GM21390 (cell line): ENCODE measurements around the gene CHDH.
A peak's percentile ranks its signal among the peaks of the same experiment; 100 is the strongest.

Source experiments
- ATAC-seq: cut with Tn5 transposase; IDR thresholded peaks from one replicate; pipeline ENCODE4 v1.9.1; 2021; ENCODE audit not compliant: unreplicated experiment

Gene CHDH

DNA sequence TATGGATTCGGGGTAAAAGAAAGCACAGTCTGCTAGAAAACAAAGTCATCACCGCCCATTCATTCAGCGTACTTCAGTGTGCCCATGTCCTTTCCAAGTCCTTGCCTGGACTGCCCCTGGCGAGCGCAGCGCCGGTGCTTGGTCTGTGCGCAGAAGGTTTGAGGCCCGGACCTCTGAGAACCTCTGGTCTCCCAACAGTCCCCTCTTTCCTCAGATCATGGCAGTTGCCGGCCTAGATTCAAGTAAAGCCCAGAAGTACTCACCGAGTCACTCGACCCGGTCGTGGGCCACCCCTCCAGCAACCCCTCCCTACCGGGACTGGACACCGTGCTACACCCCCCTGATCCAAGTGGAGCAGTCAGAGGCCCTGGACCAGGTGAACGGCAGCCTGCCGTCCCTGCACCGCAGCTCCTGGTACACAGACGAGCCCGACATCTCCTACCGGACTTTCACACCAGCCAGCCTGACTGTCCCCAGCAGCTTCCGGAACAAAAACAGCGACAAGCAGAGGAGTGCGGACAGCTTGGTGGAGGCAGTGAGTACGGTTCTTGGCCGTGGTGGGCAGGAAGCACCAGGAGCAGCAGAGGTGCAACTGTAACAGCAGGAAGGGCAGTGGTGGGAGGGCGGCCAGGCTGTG is 36.3 kb downstream of the CHDH start:
- no peak for ATAC-seq

DNA sequence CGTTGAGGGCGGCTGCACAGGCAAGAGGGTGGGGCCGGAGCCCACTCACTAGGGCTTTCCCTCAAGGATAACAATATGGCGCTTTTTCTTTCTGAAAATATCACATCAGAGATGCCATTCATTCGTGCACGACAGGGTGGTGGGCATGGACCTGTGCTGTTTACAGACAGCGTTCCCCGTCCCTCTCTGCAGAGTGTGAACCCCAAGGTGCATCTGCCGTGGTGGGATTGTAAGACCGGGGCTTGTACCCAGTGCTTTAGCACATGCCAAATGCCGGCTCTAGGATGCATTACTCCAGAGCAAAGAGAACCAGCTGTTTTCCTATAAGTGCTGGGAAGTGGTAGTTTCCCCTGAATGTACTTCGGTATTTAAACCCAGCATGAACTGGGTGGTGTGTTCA is 37.0 kb downstream of the CHDH start:
- no peak for ATAC-seq

DNA sequence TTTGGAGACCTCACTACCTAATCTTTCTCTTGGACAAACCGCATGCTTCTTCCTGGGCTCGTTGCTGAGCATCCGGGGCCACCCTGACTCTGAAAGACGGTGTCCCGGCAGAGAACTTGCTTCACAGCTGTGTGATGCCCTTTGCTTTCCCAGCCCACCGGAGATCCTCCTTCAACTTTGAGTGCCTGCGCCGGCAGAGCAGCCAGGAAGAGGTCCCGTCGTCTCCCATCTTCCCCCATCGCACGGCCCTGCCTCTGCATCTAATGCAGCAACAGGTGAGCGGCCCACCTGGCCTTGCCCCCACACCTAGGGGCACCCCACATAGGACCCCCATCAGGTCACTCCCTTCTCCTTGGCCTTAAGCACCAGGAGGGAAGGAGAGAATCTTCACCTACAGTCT is 37.7 kb downstream of the CHDH start:
- no peak for ATAC-seq

DNA sequence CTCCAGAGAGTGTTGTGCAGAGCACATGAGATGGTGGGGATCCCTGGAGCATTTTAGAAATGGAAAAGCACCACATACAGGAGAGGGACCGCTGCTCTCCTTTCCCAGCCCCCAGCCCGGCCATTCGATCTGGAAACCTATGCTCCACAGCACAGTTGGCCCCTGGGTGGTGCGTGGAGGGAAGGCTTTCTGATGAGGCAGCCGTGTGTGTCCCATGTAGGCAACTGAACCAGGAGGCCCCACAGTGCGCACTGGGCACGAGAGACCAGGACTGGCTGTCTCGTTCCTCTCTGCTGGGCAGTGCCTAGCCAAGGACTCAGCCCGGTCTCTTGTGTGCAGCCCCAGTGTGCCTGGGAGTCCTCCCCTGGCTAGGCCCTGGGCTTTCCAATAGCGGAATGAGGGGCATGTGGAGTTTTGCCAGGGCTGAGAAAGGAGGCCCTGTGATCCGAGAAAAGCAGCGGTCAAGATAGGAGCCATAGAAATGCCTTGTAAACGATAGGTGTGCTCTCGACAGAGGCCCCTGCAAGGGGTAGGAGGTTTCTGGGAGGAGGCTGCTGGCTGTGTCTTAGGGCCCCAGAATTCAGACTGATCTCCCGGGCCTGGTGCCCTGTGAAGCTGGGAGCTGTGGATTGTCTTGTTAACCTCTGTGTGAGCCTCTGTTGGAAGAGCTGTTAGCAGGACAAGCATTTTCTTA is 39.0 kb downstream of the CHDH start:
- no peak for ATAC-seq

DNA sequence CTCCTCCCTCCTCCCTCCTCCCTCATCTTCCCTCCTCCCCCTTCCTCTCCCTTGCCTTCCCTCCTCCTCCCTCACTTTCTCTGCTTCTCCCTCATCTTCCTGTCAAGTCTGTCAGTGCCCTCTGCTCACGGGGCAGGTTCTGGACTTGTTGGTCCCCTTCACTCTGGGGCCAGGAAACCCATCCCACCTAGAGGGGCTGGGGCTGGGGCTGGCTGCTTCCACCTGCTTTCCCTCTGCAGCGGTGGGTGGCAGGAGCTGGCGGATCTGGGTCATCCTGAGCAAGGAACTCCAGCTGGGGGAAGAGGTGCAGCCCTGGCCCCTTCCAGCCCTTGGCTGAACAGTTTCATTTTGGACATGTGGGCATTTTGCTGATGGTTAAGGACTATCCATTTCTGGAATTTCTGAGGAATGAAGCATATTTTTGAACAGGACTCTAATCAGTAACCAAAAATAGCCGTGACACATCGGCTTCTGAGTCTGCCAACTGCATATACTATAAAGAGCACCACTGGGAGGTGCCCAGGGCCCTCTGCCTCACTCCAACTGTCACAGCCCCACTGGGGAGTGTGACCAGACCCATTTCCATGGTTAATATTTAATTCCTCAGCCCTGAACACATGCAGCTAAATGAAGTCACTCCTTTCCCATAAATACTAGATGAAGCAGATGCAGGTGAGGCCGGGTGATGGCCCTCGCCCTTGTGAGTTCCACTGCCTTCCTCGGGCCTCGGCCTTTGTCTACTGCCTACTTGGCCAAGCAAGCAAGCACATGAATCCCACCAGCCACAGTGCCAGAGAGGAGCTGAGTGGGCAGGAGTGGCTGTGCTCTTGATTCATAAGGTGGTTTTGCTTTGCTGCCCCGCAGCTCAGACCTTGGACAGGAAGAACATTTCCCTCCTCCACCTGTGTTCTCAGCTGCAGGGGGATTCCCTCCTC is 39.8 kb downstream of the CHDH start:
- ATAC-seq, result no peak

DNA sequence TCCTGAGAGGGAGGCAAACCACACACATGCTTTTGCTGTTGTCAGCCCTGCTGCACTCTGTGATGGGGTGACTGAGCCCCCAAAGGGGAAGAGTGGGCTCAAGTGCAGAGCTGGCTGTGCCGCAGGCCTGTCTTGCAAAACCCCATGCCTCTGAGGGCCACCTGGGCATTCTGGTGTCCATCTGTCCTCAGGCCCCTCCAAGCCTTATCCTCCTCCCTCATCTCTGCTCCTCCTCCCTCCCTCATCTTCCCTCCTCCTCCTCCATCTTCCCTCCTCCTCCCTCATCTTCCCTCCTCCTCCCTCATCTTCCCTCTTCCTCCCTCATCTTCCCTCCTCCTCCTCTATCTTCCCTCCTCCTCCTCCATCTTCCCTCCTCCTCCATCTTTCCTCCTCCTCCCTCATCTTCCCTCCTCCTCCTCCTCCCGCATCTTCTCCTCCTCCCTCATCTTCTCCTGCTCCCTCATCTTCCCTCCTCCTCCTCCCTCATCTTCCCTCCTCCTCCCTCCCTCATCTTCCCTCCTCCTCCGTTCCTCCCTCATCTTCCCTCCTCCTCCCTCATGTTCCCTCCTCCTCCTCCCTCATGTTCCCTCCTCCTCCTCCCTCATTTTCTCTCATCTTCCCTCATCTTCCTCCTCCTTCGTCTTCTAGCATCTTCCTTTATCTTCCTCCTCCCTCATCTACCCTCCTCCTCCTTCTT is 40.6 kb downstream of the CHDH start:
- ATAC-seq, result no peak

DNA sequence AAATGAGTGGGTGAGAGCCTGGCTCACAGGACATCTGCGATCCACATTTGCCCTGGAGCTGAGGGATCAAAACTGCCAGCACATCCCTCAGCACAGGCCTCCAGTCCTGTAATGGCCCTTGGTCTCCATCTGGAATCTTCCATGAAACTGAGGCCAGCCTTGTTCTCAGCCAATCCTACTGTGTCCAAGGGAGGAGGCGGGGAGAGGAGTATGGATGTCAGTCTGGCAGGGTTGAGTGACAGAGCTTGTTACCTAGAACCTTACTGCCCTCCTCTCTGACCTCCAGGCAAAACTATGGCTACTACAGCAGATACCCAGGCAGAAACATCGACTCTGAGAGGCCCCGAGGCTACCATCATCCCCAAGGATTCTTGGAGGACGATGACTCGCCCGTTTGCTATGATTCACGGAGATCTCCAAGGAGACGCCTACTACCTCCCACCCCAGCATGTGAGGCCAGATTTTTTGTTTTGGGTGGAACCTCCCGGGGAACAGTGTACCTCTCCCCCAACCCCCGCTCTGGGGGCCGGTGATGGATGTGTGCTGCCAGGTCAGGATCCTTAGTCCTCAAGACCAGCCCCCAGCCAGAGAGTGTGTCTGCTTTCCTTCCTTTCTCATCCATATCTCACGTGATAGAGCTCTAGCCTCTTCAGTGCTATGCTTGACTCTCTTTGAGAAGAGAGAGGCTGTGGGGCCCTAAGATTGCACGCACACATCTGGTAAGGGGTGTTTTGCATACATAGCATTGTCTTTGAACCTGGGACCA is 41.3 kb downstream of the CHDH start:
- ATAC-seq, result peak; percentile 71

DNA sequence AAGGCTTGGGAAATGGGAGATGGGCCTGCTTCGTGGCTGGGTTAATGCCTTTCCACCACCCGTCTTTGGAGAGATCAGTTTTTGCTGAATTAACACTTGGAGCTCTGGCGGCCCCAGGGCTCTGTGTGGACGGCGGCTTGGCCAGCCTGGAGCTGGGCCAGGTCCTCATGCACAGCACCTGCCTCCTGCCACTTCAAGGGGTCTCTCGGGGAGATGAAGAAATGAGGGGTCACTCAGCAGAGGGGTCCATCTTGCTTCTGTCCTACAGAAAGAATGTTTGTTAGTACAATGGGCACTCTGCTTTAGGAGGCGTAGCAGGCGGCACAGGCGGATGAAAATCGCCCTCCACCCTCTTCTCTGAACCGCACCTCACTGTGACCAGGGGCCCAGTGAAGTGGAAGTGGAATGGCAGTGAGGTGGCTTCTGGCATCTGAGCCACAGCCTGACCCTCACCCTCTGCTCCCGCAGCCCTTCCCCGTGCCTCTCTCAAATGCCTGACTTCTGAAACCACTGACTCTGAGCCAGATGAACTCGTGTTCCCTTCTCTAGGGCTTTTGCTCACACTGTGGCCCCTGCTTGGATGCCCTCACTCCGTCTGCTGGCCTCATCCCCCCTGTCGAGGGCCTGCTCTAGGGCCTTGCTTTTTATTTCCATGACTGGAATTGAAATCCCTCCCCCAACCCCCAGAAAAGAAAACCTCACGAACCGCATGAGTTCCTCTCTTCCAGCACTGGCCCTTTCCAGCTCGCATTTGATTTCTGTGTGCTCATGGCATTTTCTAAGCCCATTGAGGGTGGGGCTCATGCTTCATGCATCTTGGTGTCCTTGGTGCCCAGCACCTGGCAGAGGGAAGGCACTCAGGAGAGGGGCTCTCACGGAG is 42.2 kb downstream of the CHDH start:
- no peak for ATAC-seq

DNA sequence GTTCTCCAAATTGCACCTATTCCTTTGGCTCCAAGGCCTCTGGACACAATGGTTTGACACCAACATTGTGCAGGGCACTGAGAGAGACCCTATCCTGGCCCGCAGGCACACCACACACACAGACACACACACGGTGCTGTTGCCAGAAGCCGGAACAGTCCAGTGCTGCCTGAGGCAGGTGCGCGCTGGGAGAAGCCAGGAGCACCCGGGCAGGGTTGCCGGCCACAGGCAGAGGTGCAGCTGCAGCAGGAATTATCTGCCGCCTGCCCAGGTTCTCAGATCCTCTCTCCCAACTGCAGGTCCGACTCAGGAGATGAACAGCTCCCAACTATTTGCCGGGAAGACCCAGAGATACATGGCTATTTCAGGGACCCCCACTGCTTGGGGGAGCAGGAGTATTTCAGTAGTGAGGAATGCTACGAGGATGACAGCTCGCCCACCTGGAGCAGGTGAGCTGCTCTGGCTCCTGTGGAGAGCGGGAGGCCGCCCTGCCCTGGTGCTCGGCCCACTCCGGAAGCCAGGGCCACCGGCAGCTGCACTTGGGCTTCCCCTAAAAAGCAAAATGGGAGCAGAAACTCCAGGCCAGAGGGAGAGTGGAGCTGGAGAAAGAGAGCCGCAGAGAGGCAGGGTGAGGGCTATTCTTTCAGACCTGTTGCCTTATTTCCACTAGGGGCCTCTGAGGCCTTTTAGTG is 42.9 kb downstream of the CHDH start:
- no peak for ATAC-seq

DNA sequence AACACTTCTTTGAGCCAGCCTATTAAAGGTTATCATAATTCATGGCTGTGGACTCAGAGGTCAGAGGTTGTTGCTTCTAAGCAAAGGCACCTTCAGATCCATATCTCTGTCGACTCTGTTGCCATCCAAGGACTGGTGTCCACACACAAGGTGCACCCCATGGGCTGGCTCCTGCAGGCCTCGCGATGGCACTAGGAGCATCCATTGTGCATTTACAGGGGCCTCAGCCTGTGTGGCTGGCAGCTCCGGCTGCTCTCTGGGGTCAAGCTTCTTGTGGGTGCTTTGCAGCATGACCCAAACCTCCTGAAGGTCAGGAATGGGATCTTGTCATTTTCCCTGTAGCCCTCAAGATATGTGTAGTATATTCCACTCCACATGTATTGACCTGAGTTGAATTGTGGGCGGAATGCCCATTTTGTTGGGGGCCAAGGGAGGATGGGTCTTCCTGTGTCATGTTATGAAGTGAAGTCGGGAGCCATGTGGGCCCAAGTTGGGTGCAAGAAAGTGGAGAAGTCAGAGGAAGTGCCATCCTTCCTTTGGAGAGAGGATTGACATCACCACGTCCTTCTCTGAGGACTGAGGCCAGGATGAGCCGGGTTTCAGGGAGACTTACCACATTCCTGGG is 43.9 kb downstream of the CHDH start:
- no peak for ATAC-seq

DNA sequence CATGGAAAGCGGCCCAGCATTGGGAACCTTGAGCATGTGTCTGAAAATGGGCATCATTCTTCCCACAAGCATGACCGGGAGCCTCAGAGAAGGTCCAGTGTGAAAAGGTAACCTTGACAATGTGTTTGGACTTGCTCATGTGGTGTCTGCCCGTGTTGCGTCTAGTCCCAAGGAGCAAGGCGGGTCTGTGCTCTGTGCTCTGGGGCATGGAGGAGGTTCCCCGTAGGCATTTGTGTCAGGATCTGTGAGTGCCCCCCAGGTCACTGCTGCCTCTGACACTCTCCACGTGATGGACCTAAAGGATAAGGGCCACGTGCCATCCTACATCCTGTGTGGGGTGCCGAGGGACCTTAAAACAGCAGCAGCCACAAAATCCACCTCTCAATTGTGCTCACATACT is 44.9 kb downstream of the CHDH start:
- ATAC-seq, result no peak

DNA sequence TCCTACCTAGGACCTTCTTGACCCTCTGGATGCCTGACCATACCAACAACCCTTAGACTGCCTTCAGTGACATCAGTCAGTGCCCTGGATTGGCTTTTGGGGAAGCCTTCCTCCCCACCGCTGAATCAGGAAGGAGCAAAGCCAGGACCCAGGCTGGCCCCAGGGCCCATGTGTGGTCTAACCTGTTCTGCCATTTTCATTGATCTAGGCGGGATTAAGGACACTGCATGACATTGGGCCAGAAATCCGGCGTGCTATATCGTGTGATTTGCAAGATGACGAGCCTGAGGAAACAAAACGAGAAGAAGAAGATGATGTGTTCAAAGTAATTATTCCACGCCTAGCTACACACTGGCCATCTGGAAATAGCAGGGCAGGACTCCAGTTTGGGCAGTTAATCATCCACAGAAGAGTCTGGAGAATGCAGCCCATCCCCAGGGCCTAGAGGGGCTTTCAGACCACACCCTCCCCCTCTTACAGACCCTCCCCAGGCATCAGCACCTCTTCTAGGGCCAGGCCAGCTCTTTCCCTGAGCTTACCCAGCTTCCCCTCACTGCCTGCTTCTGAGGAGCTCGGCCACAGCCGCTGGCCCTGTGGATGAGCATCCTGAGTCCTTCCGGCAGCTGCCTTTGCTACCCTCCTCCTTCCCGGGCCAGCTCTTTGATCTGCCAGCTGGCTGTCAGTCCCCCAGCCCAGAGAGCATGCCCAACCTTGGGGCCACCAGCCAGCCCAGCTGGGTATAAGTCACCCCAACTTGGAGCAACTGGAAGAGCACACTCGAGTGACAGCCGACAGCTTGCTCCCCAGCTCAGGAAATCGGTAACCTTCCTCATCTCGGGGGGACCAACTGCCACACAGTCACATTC is 45.9 kb downstream of the CHDH start:
- ATAC-seq, result no peak

DNA sequence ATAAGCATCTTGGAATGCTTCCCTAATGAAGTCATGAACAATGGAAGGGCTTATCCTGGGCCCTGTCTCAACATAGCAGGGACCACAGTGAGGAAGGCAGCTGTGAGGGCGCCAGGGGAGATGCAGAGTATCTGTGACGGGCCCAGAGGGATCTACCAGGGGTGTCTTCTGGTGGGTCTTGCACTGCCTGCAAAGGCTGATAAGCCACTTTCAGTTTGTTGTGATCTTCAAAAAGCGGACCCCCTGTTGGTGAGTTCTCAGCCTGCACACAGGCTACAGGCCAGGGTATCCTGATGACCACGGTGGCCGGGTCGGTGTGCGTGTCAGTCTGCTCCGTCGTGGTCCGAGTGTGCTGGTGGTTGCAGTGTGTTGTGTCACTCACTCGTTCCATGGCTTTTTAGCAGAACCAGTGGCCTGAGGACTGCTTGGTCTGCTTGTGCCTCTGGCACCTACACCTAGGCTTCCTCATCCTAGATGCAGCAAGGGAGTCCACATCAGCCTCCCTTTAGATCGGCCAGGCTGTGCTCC is 46.8 kb downstream of the CHDH start:
- no peak for ATAC-seq

DNA sequence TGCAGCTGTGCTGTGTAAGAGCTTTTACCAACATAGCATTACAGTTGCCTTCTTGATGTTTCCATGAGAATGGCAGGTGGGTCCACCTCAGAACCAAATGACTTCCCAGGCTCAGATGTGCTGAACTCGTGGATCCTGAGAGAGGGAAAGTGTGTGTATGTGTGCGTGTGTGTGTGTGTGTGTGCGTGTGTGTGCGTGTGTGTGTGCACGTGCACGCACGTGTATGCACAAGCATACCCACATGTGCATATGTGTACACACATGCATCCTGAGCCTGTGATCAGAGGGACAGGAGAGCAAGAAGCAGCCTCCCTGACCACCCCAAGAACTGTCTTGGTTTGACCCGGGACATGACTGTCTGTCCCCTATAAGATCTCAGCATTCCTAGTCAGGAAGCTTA is 48.1 kb downstream of the CHDH start:
- ATAC-seq, result no peak

DNA sequence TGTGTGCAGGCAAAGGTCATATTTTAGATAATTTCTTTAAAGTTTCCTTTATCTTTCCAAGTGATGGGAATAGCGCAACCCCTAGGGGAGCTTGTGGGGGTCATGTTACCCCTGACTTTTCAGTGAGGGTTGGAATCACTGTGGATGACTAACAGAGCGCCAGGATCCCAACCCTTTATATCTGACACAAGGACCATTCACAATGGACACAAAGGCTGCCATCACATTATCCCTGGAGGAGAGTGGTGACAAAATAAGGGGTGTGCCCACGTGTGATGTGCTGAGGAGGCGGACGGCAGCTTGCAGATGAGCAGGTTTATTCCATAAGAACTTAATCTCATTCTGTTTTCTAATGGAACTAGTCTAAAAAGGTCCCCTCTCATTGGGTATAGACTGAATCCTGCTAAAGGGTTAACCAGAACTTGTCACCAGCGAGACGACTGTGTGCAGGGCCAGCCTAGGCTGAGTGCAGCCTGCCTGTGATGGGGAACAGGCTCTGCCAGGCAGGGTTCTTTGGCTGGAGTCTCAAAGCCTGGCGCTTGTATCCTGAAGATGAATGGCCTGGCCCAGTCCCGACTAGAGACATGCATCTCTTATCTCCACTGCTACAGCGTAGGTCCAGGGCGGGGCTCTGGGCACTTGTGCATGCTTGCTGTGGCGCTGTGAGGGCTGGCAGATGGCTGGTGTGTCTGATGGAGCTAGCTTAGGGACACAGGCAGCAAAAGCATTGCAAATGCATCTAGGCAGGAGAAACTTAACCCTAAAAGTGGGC is 50.2 kb downstream of the CHDH start:
- no peak for ATAC-seq

DNA sequence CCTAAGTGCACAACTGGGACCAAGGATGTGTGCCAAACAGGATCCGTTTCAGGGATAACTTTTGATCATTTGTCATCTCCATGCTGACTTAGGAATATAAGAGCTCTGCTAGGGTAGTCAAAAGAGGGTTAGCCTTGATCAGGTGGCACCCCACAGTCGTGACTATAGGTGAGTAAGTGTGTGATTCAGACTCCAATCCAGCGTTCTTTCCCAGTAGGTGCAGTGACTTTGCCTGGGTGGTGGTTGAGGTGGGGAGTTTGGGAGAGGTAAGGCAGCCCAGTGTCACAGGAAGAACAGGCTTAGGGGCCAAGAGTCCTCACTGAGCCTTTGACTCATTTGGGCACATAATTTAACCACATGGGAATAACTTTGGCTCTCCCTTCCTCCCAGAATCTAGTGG is 51.0 kb downstream of the CHDH start:
- ATAC-seq, result no peak

DNA sequence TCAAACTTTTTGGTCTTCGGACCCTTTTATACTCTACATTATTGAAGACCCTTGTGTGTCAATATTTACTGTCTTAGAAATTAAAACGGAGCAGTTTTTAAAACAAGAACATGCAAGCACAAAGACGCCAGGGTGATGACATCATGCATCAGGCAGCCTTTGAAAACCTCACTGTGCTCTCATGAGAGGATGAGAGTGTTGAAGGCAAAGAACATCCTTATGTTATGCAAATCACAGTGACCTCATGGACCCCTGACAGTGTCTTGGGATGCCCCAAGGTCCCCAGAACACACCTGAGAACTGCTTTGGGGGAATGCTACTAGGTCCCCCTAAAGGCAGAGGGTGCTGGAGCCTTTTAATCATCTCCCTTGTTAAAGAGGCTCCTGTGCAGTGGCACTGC is 51.6 kb downstream of the CHDH start:
- ATAC-seq, result no peak
